ENCODE data around the gene SNAP29. TPM values are rescaled to one million over a fixed set of nuclear protein-coding genes. Genes with fewer than 3 reads are reported as not detected.

The SNAP29 gene
- polyA plus RNA-seq, 1 experiment = 45.5 TPM

GRCh38 chr22:20903093-20903492, 44.3 kb downstream of the SNAP29 start:
- CTCF ChIA-PET = interaction anchor here (1.0 to 2.9 kb wide), 2 partner anchors 14 to 18 kb away, joined by 5 to 13 read pairs; partner anchors contain the start of gene CRKL
- H3K27me3 ChIP-seq (ENCODE audit: control insufficient read depth, insufficient read depth, low read length) = no peaks in the 10 kb centered on the region

GRCh38 chr22:20904008-20904979, 45.5 kb downstream of the SNAP29 start:
- Histone ChIP-seq H3K9me3 (ENCODE audit: control insufficient read depth, insufficient read depth, low read length) (no peaks in the 10 kb centered on the region), H3K4me3 (ENCODE audit: low read depth, low read length) (no peak overlapping the region), H3K27ac (ENCODE audit: low read depth, low read length) (peak overlapping the region; percentile 69), H3K27me3 (ENCODE audit: control insufficient read depth, insufficient read depth, low read length) (no peaks in the 10 kb centered on the region)
- ChIA-PET CTCF (interaction anchor here (2.9 kb wide), 2 partner anchors 13 to 19 kb away, joined by 13 to 17 read pairs; partner anchors contain the start of gene CRKL), POLR2A (interaction anchor here (0.6 to 0.9 kb wide), 3 partner anchors 11 to 19 kb away, joined by 3 to 4 read pairs (median 4); partner anchors contain the start of gene CRKL)
- no peak for TF ChIP-seq CTCF (IDR thresholded peaks at IDR 0.05; ENCODE audit: low read depth, low read length)
- DNase-seq (ENCODE audit: low read depth, low spot score) = peak; percentile 91

More at GRCh38 chr22:20903093-20903492, 44.3 kb downstream of the SNAP29 start:
- Histone ChIP-seq H3K4me3 (ENCODE audit: low read depth, low read length) (no peak overlapping the region), H3K27ac (ENCODE audit: low read depth, low read length) (no peak overlapping the region), H3K9me3 (ENCODE audit: control insufficient read depth, insufficient read depth, low read length) (no peaks in the 10 kb centered on the region)
- POLR2A ChIA-PET = interaction anchor here (0.7 kb wide), 1 partner anchor 24 kb away, joined by 4 read pairs; no protein-coding TSS in a partner anchor
- TF ChIP-seq CTCF (IDR thresholded peaks at IDR 0.05; ENCODE audit: low read depth, low read length) = no peak
- DNase-seq (ENCODE audit: low read depth, low spot score) = no peak

GRCh38 chr22:20904980-20905355, 46.2 kb downstream of the SNAP29 start:
- no peak for DNase-seq (ENCODE audit: low read depth, low spot score)
- Histone ChIP-seq H3K9me3 (ENCODE audit: control insufficient read depth, insufficient read depth, low read length) (no peaks in the 10 kb centered on the region), H3K4me3 (ENCODE audit: low read depth, low read length) (no peak overlapping the region), H3K27ac (ENCODE audit: low read depth, low read length) (peak overlapping the region; percentile 74), H3K27me3 (ENCODE audit: control insufficient read depth, insufficient read depth, low read length) (no peaks in the 10 kb centered on the region)
- CTCF ChIA-PET = interaction anchor here (2.9 kb wide), 2 partner anchors 12 to 20 kb away, joined by 13 to 17 read pairs; partner anchors contain the start of gene CRKL
- POLR2A ChIA-PET = interaction anchor here (0.8 kb wide), 1 partner anchor 19 kb away, joined by 4 read pairs; no protein-coding TSS in a partner anchor
- TF ChIP-seq CTCF (IDR thresholded peaks at IDR 0.05; ENCODE audit: low read depth, low read length) = no peak

DNA sequence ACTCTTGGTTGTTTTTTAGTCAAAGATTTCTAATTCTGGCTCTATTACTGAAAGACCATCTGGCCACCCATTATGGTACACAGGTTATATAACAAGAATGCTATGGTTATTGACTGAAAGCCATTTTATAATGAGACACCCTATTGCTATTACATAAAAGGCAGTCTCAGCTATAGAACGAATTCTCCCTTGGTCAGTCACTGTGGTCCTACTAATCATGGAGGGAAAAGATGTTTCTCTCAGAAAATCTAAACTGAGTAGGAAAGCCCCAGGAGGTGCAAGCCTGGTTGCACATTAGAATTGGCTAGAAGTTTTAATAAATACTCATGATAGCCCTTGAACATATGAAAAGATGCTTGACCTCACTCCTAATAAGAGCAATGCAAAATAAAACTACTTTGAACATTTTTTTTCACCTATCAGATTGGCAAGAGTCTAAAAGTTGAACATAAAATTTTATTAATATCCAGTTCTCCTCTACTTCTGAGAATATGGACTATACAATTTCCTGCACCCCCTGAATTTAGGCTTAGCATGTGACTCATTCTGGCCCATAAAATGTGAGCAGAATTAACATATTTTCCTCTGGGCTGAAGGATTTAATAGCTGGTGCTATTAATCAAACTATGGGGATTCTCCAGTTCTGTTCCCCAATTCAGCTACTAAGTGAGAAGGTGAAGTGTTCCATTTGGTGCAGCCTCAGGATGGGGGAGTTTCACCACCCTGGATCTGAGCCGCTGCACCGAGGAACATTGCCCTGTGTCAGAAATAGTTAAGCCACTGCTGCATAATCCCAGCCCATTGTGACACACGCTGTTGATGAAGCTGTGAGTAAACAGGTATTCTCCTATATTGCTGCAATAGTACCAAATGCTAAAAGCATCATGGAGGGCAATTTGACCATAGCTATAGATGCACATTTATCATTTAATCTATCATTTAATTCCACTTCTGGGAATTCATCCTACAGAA, 46.9 kb downstream of the SNAP29 start:
- ChIA-PET POLR2A (no interaction called here), CTCF (interaction anchor here (0.8 to 2.9 kb wide), 3 partner anchors 11 to 20 kb away, joined by 3 to 17 read pairs (median 13); partner anchors contain the start of gene CRKL)
- H3K9me3 ChIP-seq (ENCODE audit: control insufficient read depth, insufficient read depth, low read length) = no peaks in the 10 kb centered on the region
- no peak for DNase-seq (ENCODE audit: low read depth, low spot score)
- TF ChIP-seq CTCF (IDR thresholded peaks at IDR 0.05; ENCODE audit: low read depth, low read length) = no peak
- no peak overlapping the region for H3K27ac ChIP-seq (ENCODE audit: low read depth, low read length)
- no peak overlapping the region for H3K4me3 ChIP-seq (ENCODE audit: low read depth, low read length)
- no peaks in the 10 kb centered on the region for H3K27me3 ChIP-seq (ENCODE audit: control insufficient read depth, insufficient read depth, low read length)

Data from AG04450 (cell line).